ENCODE data around the gene ONECUT1. TPM values are rescaled to one million over a fixed set of nuclear protein-coding genes. Genes with fewer than 3 reads are reported as not detected.

Gene ONECUT1
- total and polyA plus RNA-seq, 10 of the 15 experiments (the other 5 are each of a cell fraction or from before 2014, with no cell fraction given) = 0.28 TPM; not detected in 9

- ChIA-PET SMC1A (ENCODE audit: uncharacterized antibody, unreplicated experiment) (interaction anchor here (1.2 to 7.7 kb wide), 8 partner anchors 19 to 475 kb away, joined by 3 to 143 read pairs (median 4); no protein-coding TSS in a partner anchor), POLR2A (interaction anchor here (0.7 kb wide), 1 partner anchor 222 kb away, joined by 3 read pairs; no protein-coding TSS in a partner anchor), CTCF (interaction anchor here (0.6 to 7.8 kb wide), 7 partner anchors 8 to 507 kb away, joined by 3 to 191 read pairs (median 3); no protein-coding TSS in a partner anchor), RAD21 (ENCODE audit: unreplicated experiment) (interaction anchor here (0.5 to 7.6 kb wide), 5 partner anchors 53 to 473 kb away, joined by 3 to 121 read pairs (median 7); partner anchors contain the start of gene ATOSA)
- no peaks in the 10 kb centered on the region for H3K27me3 ChIP-seq (replicated peaks in 1 of 2; ENCODE audit: control insufficient read depth in 2 of 2, insufficient read depth in 2 of 2, low read length in 1 of 2)
- no peak overlapping the region for H3K9ac ChIP-seq (ENCODE audit: control insufficient read depth, insufficient read depth, low read length)
- ATAC-seq (no peak), DNase-seq (ENCODE audit: low read depth, low spot score) (no peak), FAIRE-seq (no peak)
- TF ChIP-seq HDGF (IDR thresholded peaks at IDR 0.05) (no peak), SIN3A (IDR thresholded peaks at IDR 0.05; ENCODE audit: low read depth, low read length) (no peak), POLR2AphosphoS5 (IDR thresholded peaks at IDR 0.05; ENCODE audit: low read length) (no peak)
- no peaks in the 10 kb centered on the region for H3K36me3 ChIP-seq (ENCODE audit: control insufficient read depth in 2 of 2, insufficient read depth in 2 of 2, low read length in 1 of 2)
- no peaks in the 10 kb centered on the region for H4K20me1 ChIP-seq (ENCODE audit: control insufficient read depth, insufficient read depth)
- BruUV-seq (replicated peaks) = no TSS peak
- H3K9me3 ChIP-seq (replicated peaks; ENCODE audit: control insufficient read depth, insufficient read depth, low read length) = no peaks in the 10 kb centered on the region
- H3K4me3 ChIP-seq = no peak overlapping the region
- H3K27ac ChIP-seq (ENCODE audit: control insufficient read depth, insufficient read depth) = no peak overlapping the region
- peak overlapping the region; percentile 18; the same call in 1 of the 2 replicates for H2AFZ ChIP-seq (ENCODE audit: control insufficient read depth, low read depth, low read length)
- peaks cover 9% of the 10 kb centered on the region; the same call in 1 of the 2 replicates for H3K4me1 ChIP-seq (ENCODE audit: control insufficient read depth, insufficient read depth, low read length)
- WGBS (ENCODE audit: insufficient coverage, insufficient replicate concordance, low lambda C conversion rate, missing lambda C conversion rate) = 70% methylated on average over 2 of the region's 2 CpGs
- no peaks in the 10 kb centered on the region for H3K79me2 ChIP-seq (ENCODE audit: control insufficient read depth, insufficient read depth, low read length)
- no peak overlapping the region for H3K4me2 ChIP-seq (ENCODE audit: control insufficient read depth, insufficient read depth)
- in situ Hi-C loops (cut with MboI) = loop anchor here (5.0 kb wide), 2 partner anchors 405 to 480 kb away; no protein-coding TSS in a partner anchor
- intact Hi-C loops (cut with micrococcal nuclease; ENCODE audit: unreplicated experiment) = loop anchor here (5.0 to 10.0 kb wide), 4 partner anchors 55 to 547 kb away; partner anchors contain the start of genes ARPP19 and ATOSA
Measured at GRCh38 chr15:52731732-52732470, 58.2 kb downstream of the ONECUT1 start.

GRCh38 chr15:52731004-52731403 is 59.1 kb downstream of the ONECUT1 start:
- no peak for FAIRE-seq
- no peaks in the 10 kb centered on the region for H3K27me3 ChIP-seq (replicated peaks in 1 of 2; ENCODE audit: control insufficient read depth in 2 of 2, insufficient read depth in 2 of 2, low read length in 1 of 2)
- no peaks in the 10 kb centered on the region for H3K9me3 ChIP-seq (replicated peaks; ENCODE audit: control insufficient read depth, insufficient read depth, low read length)
- in situ Hi-C loops (cut with MboI) (loop anchor here (5.0 kb wide), 2 partner anchors 404 to 479 kb away; no protein-coding TSS in a partner anchor), intact Hi-C loops (cut with micrococcal nuclease; ENCODE audit: unreplicated experiment) (loop anchor here (5.0 to 10.0 kb wide), 4 partner anchors 54 to 546 kb away; partner anchors contain the start of genes ARPP19 and ATOSA)
- no peak overlapping the region for H3K9ac ChIP-seq (ENCODE audit: control insufficient read depth, insufficient read depth, low read length)
- ChIA-PET SMC1A (ENCODE audit: uncharacterized antibody, unreplicated experiment) (interaction anchor here (0.6 to 7.7 kb wide), 8 partner anchors 18 to 474 kb away, joined by 3 to 143 read pairs (median 3); no protein-coding TSS in a partner anchor), POLR2A (no interaction called here), CTCF (interaction anchor here (0.6 to 7.8 kb wide), 6 partner anchors 352 to 624 kb away, joined by 3 to 191 read pairs (median 4); no protein-coding TSS in a partner anchor), RAD21 (ENCODE audit: unreplicated experiment) (interaction anchor here (0.5 to 7.6 kb wide), 6 partner anchors 52 to 472 kb away, joined by 3 to 121 read pairs (median 5); partner anchors contain the start of gene ATOSA)
- H3K36me3 ChIP-seq (ENCODE audit: control insufficient read depth in 2 of 2, insufficient read depth in 2 of 2, low read length in 1 of 2) = no peaks in the 10 kb centered on the region
- H3K27ac ChIP-seq (ENCODE audit: control insufficient read depth, insufficient read depth) = no peak overlapping the region
- no peak for TF ChIP-seq USF2 (IDR thresholded peaks at IDR 0.05; ENCODE audit: borderline replicate concordance, low read depth, low read length)
- no peak for DNase-seq (ENCODE audit: low read depth, low spot score)
- no peaks in the 10 kb centered on the region for H4K20me1 ChIP-seq (ENCODE audit: control insufficient read depth, insufficient read depth)
- peaks cover 9% of the 10 kb centered on the region; the same call in 1 of the 2 replicates for H3K4me1 ChIP-seq (ENCODE audit: control insufficient read depth, insufficient read depth, low read length)
- no TSS peak for BruUV-seq (replicated peaks)
- H3K4me3 ChIP-seq = no peak overlapping the region
- H2AFZ ChIP-seq (ENCODE audit: control insufficient read depth, low read depth, low read length) = no peak overlapping the region
- WGBS (ENCODE audit: insufficient coverage, insufficient replicate concordance, low lambda C conversion rate, missing lambda C conversion rate) = 40% methylated on average over 3 of the region's 3 CpGs
- H3K79me2 ChIP-seq (ENCODE audit: control insufficient read depth, insufficient read depth, low read length) = no peaks in the 10 kb centered on the region
- ATAC-seq = no peak
- no peak overlapping the region for H3K4me2 ChIP-seq (ENCODE audit: control insufficient read depth, insufficient read depth)
